IMR-90 (cell line): ENCODE data around the gene S1PR5. TPM values are rescaled to one million over a fixed set of nuclear protein-coding genes. Genes with fewer than 3 reads are reported as not detected.
"Not testable (repeated sequence)": the region's sequence is repeated elsewhere in the genome, so short reads cannot be mapped to it uniquely, and the experiment has no call there.

ENCODE experiments used
- ATAC-seq: fragments of 200-7000 bp; cut with Tn5 transposase; 2 replicates; pipeline ENCODE4 v1.9.1; 2020; ENCODE audit warnings: low read depth, mild to moderate bottlenecking, moderate library complexity
- BruUV-seq: library from RNA; stranded (reverse); fragments of 400-500 nt; replicated peaks from 2 replicates; lab custom pipeline; 2021; lab: Mats Ljungman, UMichigan
- CTCF ChIA-PET: fragments of 300-600 bp; formaldehyde crosslinking; extraction: SDS; loops from one replicate; lab custom pipeline; 2021; ENCODE audit warnings: antibody characterized with exemption; lab: Yijun Ruan, JAX
- POLR2A ChIA-PET: fragments of 300-600 bp; sonication (Branson Sonifier 250); formaldehyde crosslinking; loops from one replicate; lab custom pipeline; 2022; ENCODE audit warnings: antibody characterized with exemption; ENCODE audit not compliant: unreplicated experiment; lab: Charles Lee
- DNase-seq: peaks from one replicate; pipeline ENCODE4 v3.0.0; 2013
- H2AFZ ChIP-seq: replicated peaks from 2 replicates; pipeline ENCODE3; 2013; ENCODE audit warnings: low read length, mild to moderate bottlenecking; ENCODE audit not compliant: poor library complexity
- H2AK5ac ChIP-seq: 2 replicates; pipeline ENCODE4 v1.6.1; 2013; ENCODE audit warnings: low read depth, low read length, inconsistent platforms
- H2AK9ac ChIP-seq: replicated peaks from 2 replicates; pipeline ENCODE3; 2013; ENCODE audit warnings: mild to moderate bottlenecking, low read depth, low read length, moderate library complexity; ENCODE audit not compliant: poor library complexity
- H2BK120ac ChIP-seq: 2 replicates; pipeline ENCODE4 v1.6.1; 2013; ENCODE audit warnings: low read depth, low read length, inconsistent platforms
- H2BK15ac ChIP-seq: 3 replicates; pipeline ENCODE4 v1.6.1; 2013; ENCODE audit warnings: low read depth, low read length, inconsistent platforms
- H2BK20ac ChIP-seq: 2 replicates; pipeline ENCODE4 v1.6.1; 2013; ENCODE audit warnings: low read depth, mild to moderate bottlenecking, inconsistent platforms, low read length, moderate library complexity
- H2BK5ac ChIP-seq: 2 replicates; pipeline ENCODE4 v1.6.1; 2013; ENCODE audit warnings: mild to moderate bottlenecking, low read depth, low read length, inconsistent platforms; ENCODE audit not compliant: poor library complexity, severe bottlenecking
- H3K14ac ChIP-seq: replicated peaks from 2 replicates; pipeline ENCODE4 v1.6.1; 2013; ENCODE audit warnings: low read depth, low read length, inconsistent platforms
- H3K18ac ChIP-seq: 2 replicates; pipeline ENCODE4 v1.6.1; 2013; ENCODE audit warnings: low read depth, low read length, control low read depth
- H3K23ac ChIP-seq: 2 replicates; pipeline ENCODE4 v1.6.1; 2013; ENCODE audit warnings: low read depth, low read length, inconsistent platforms
- H3K27ac ChIP-seq: 2 replicates; pipeline ENCODE4 v1.5.1; 2013; ENCODE audit warnings: mild to moderate bottlenecking, control low read depth, low read length; ENCODE audit not compliant: insufficient read depth
- H3K27me3 ChIP-seq: 2 replicates; pipeline ENCODE4 v1.6.1; 2013; ENCODE audit warnings: low read length; ENCODE audit not compliant: control insufficient read depth, insufficient read depth
- H3K36me3 ChIP-seq: 2 replicates; pipeline ENCODE4 v1.6.1; 2013; ENCODE audit warnings: low read length, mixed read lengths; ENCODE audit not compliant: control insufficient read depth, insufficient read depth
- H3K4ac ChIP-seq: 2 replicates; pipeline ENCODE4 v1.6.1; 2013; ENCODE audit warnings: low read depth, low read length, inconsistent platforms
- H3K4me1 ChIP-seq: 2 replicates; pipeline ENCODE4 v1.6.1; 2013; ENCODE audit warnings: low read length, mixed read lengths; ENCODE audit not compliant: control insufficient read depth, insufficient read depth
- H3K4me2 ChIP-seq: 2 replicates; pipeline ENCODE4 v1.6.1; 2013; ENCODE audit warnings: low read depth, mild to moderate bottlenecking, control low read depth, low read length, moderate library complexity
- H3K4me3 ChIP-seq: 2 replicates; pipeline ENCODE4 v1.5.1; 2013; ENCODE audit warnings: low read depth, mild to moderate bottlenecking, control low read depth, low read length, moderate library complexity; ENCODE audit not compliant: insufficient read depth
- H3K56ac ChIP-seq: 2 replicates; pipeline ENCODE4 v1.6.1; 2013; ENCODE audit warnings: low read length, inconsistent platforms; ENCODE audit not compliant: insufficient read depth; ENCODE audit errors: extremely low read depth
- H3K79me1 ChIP-seq, 2 experiments: 2 replicates each; pipeline ENCODE4 v1.6.1; 2013; ENCODE audit warnings: low read length in 2 of 2, inconsistent platforms in 1 of 2, low read depth in 1 of 2
- H3K9ac ChIP-seq: 2 replicates; pipeline ENCODE4 v1.6.1; 2013; ENCODE audit warnings: low read depth, low read length, control low read depth
- H3K9me1 ChIP-seq: 2 replicates; pipeline ENCODE4 v1.6.1; 2013; ENCODE audit warnings: low read length, inconsistent platforms; ENCODE audit not compliant: insufficient read depth
- H3K9me3 ChIP-seq: 2 replicates; pipeline ENCODE4 v1.6.1; 2013; ENCODE audit warnings: low read length; ENCODE audit not compliant: control insufficient read depth, insufficient read depth
- H4K20me1 ChIP-seq: 2 replicates; pipeline ENCODE4 v1.6.1; 2013; ENCODE audit warnings: low read length, inconsistent platforms; ENCODE audit not compliant: insufficient read depth
- H4K5ac ChIP-seq: 2 replicates; pipeline ENCODE4 v1.6.1; 2013; ENCODE audit warnings: mild to moderate bottlenecking, low read depth, low read length, control low read depth
- H4K8ac ChIP-seq, 2 experiments: 2 replicates each; pipeline ENCODE4 v1.6.1; 2013; ENCODE audit warnings: low read depth in 2 of 2, low read length in 2 of 2, control low read depth in 1 of 2, inconsistent platforms in 1 of 2
- H4K91ac ChIP-seq: 2 replicates; pipeline ENCODE4 v1.6.1; 2013; ENCODE audit warnings: low read depth, low read length, inconsistent platforms; ENCODE audit not compliant: insufficient read depth
- WGBS, 2 experiments: methylation state at CpG; one replicate each; pipeline versions ENCODE4 v1.1.5 to v1.1.7; 2013; ENCODE audit warnings: missing lambda C conversion rate in 2 of 2; ENCODE audit not compliant: insufficient read length in 1 of 2; ENCODE audit errors: extremely low coverage in 2 of 2; 5-methylcytosine and 5-hydroxymethylcytosine counted together
- dilution Hi-C: fragments of 300-500 bp; cut with HindIII; formaldehyde crosslinking; loops from one replicate; pipeline ENCODE4 v1.14.3; 2018; ENCODE audit warnings: low sequenced_read_pairs; ENCODE audit not compliant: unreplicated experiment
- in situ Hi-C: fragments of 300-500 bp; cut with MboI; formaldehyde crosslinking; loops from 3 replicates; pipeline ENCODE4 v1.14.3; 2019; ENCODE audit warnings: low sequenced_read_pairs, inconsistent platforms, mixed read lengths
- intact Hi-C: fragments of 100-400 bp; cut with micrococcal nuclease; formaldehyde crosslinking; loops from 2 replicates; pipeline ENCODE4 v1.10.0; 2022
- polyA plus RNA-seq, 3 experiments: library from polyadenylated mRNA; depleted of rRNA; stranded (reverse); fragments of >200 nt; gene quantifications; 2 replicates each; pipeline ENCODE4 v1.2.3, GENCODE V29; 2012; ENCODE audit warnings: low replicate concordance in 1 of 3
- total RNA-seq: library from RNA; depleted of rRNA; stranded (reverse); fragments of >200 nt; gene quantifications from 2 replicates; pipeline ENCODE4 v1.2.3, GENCODE V29; 2012

S1PR5 gene
- total and polyA plus RNA-seq, 2 of the 4 experiments (the other 2 are of a cell fraction), result 0.36 to 0.55 TPM

GRCh38 chr19:10551006-10551405, 33.8 kb upstream of the S1PR5 start:
- BruUV-seq, result not testable (repeated sequence)

More at GRCh38 chr19:10551006-10551405, 33.8 kb upstream of the S1PR5 start:
- POLR2A ChIA-PET, result interaction anchor here (0.6 kb wide), 1 partner anchor 58 kb away, joined by 3 read pairs; no protein-coding TSS in a partner anchor
- H3K4me1 ChIP-seq, H3K27ac ChIP-seq, H4K91ac ChIP-seq, H3K4me3 ChIP-seq, H2AK5ac ChIP-seq, H2BK120ac ChIP-seq, H3K56ac ChIP-seq, DNase-seq, H3K27me3 ChIP-seq, H2BK5ac ChIP-seq, H4K20me1 ChIP-seq, CTCF ChIA-PET, H2BK20ac ChIP-seq, dilution Hi-C loops, H3K4ac ChIP-seq, H3K23ac ChIP-seq, H3K14ac ChIP-seq, intact Hi-C loops, H3K18ac ChIP-seq, H2BK15ac ChIP-seq, H3K9ac ChIP-seq, H2AFZ ChIP-seq, H3K9me3 ChIP-seq, ATAC-seq, H4K5ac ChIP-seq, H2AK9ac ChIP-seq, H3K4me2 ChIP-seq, H4K8ac ChIP-seq, H3K9me1 ChIP-seq, in situ Hi-C loops: not testable (repeated sequence)
- peaks cover 8 to 26% of the 10 kb centered on the region in 2 experiments; a peak in 3 of 4 replicates for H3K79me1 ChIP-seq
- WGBS, 2 experiments, result no CpG with 5 or more reads among the region's 9 CpGs
- peaks cover 69% of the 10 kb centered on the region for H3K36me3 ChIP-seq
